NCI-H460 (cell line): ENCODE data around the gene MAPKAPK3. TPM values are rescaled to one million over a fixed set of nuclear protein-coding genes. Genes with fewer than 3 reads are reported as not detected.

Experiments
- DNase-seq: peaks from one replicate; pipeline ENCODE4 v3.0.0-alpha.2; 2016; ENCODE audit warnings: low read depth; ENCODE audit errors: extremely low read depth
- total RNA-seq: library from RNA; depleted of rRNA; stranded (reverse); fragments of >200 nt; shearing (Covaris generic); gene quantifications from 2 replicates; pipeline ENCODE4 v1.2.3, GENCODE V29; 2014

The MAPKAPK3 gene
- total RNA-seq, 1 experiment from 2014 or later = 31.6 TPM

DNA sequence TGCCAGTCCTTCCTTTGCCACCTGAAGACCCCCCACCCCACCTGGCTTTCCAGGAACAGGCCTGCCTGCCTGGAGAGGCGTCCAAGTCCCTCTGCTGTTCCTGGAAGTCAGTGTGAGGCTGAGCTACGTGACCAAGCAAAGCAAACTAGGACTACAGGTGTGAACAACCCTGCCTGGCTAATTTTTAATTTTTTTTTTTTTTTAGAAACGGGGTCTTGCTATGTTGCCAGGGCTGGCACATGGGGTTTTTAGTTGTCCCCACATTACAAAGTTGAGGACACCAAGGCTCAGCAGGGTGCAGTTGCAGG lies 30.2 kb upstream of the MAPKAPK3 start:
- no peak for DNase-seq

DNA sequence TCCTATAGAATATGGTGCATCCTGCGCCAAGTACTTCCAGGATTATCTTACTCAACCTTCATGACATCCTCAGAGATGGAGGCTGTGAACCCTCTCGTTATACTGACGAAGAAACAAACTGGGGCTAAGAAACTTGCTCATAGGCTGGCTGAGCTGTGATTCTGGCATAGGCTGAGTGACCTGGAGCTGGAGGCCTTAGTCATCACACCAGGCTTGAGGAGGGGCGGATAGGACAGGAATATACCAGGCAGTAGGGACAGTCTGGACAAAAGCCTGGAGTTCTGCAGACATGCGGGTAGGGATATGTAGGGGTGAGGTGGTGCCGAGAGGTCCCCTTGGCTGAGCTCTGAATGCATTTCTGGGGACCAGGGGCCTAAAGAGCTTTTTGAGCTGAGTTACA lies 29.6 kb upstream of the MAPKAPK3 start:
- no peak for DNase-seq

DNA sequence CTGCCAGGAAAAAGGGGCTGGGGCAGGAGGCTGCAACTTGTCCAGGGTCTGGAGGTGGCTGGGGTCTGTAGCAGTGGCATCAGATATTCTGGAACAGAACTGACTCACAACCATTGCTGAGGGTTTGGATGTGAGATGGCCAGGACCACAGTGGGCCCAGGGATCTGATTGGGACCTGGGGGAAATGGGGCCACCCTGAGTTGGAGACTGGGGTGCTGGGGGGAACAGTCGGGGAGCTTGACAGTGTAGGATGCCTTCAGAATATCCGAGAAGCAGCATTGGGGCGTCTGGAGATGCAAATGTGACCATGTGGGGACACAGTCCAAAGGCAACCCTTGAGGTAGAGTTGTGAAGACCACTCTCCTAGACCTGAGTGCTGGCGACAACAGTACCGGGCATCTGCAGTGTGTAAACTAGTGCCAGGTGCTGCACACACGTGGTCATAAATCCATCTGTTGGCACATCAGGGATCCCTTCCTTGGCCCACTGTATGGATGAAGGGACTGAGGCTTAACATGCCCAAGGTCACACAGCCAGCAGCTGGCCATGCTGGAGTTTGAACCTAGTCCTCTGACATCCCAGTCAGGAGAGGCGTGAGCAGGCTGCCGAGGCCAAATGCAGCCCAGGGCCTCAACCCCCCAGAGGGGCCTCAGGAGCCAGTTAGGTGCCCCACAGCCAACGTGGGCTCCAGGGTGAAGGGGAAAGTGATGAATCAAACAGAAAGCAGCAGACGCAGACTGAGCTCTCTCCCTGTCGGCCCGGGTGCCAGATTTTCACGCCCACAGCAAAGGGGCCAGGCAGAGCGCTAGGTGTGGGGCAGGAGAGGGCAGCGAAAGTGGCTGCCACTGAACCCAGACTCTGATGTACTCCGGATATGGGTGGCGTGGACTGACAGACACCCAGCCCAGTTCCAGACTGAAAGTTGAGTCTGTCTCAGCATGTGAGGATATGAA lies 28.9 kb upstream of the MAPKAPK3 start:
- no peak for DNase-seq

DNA sequence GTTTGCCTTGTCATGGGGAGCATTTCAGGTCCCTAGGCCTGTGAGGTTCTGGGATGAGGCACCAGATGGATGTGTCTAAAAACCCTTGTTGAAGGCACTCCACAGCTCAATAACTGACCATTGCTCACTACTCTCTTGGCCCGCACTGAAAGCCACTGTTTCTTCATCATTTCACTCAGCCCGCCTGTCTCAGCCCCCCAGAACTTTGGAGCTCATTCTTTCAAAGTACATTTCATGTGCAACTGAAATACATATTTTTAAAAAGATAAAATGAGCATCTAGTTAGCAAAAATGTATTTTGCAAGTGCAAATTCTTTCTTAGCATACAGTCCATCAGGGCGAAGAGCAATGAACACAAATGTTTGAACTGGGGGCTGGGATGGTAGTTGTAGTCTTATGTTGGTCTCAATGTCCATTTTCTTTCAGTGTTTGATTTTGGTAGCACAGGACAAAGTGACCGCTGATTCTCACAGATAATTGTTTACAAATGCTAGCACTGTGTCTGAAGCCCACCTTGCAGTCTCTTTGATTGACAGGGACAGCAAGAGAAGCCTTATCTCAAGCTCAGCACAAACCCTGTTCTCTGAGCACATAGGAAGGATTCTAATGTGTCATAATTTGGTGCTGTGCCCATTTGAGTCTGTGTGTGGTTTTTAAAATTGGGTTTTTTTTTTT lies 28.1 kb upstream of the MAPKAPK3 start:
- DNase-seq = no peak

DNA sequence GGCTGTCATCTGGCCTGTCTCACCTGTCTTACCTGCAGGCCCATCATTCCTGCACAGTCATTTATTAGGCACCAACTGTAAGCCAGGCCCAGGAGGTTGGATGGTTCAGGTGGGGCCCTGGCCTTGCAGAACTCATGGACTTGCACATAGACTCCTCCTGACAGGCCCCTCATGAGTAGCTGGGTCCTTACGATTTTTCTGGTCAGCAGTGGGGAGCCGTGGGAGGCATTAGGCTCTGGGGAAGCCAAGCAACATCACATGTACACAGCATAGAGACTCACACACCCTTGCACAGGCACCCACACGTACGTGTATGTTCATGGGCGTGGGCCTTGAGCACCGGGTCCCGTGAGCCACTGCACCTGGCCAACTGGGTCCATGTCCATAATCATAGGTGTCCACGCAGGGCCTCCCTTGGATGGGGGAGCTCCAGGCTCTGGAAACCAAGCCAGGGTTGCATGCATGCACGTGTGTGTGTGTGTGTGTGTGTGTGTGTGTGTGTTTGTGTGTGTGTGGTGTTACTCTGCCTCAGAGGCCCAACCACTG lies 25.7 kb upstream of the MAPKAPK3 start:
- no peak for DNase-seq

DNA sequence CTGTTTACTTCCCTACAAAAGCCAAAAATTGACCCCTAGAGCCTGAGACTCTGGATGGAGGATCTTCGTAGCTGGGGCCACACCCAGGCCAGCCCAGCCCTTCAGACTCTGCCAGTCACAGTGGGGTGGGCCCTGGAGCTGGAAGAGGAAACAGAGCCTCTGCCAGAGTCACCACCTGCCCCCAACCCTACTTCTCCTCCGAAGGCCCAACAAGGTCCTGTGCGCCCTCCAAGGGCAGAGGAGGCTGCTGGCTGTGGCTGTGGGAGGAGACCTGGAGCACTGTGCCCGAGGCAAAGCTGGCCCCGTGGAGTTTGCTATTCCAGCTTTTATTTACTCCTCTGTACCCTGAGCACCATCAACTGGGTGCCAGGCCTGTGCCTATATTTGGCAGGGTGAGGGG lies 24.4 kb upstream of the MAPKAPK3 start:
- no peak for DNase-seq

DNA sequence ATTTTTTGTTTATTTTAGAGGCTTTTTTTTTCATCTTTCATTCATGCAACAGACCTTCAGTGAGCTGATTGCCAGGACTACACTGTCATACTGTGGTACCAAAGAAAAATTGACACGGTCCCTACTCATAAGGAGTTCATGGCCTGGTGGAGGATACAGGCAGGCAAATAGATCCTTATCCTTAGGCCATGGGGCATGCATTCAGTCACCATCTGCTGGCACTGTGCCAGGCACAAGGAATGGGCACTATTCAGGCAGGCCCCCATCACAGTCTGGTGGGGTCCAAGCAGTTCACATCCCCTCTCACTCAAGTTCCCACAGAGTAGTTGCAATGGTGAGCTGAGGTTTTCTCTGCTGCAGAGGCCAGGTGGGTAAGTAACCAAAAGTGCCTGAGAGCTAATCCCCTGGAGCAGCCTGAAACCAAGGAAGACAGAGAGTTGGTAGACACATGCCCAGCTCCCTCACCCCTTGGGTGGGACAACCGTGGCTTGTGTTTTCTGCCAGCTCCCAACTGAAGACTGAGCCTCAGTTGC lies 22.6 kb upstream of the MAPKAPK3 start:
- no peak for DNase-seq

DNA sequence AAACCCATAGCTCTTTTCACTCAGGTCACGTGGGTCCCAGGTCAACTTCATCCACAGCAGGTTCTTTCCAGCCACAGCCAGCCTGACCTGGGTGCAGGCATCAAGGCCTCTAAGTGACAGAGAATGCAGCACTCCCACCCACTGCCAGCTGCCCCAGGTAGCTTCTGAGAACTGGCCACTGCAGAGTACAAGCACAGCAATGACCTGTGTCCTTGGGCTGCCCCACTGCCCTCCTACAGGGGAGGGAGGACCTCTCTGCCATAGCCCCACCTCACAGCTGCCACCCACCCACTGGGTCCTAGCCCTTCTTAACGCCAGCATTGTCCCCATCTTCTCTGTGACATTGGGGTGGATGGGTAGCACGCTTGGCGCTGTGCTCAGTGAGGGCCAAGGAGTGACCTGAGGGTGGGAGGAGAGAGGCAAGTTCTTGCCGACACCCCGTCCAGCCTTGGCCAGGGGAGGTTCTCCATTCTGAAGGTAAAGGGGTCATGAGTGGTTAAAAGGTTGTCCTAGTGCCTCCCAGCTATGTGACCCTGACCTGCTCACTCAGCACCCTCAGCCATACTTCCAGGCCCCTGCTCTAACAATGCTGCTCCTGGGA lies 17.7 kb upstream of the MAPKAPK3 start:
- no peak for DNase-seq

DNA sequence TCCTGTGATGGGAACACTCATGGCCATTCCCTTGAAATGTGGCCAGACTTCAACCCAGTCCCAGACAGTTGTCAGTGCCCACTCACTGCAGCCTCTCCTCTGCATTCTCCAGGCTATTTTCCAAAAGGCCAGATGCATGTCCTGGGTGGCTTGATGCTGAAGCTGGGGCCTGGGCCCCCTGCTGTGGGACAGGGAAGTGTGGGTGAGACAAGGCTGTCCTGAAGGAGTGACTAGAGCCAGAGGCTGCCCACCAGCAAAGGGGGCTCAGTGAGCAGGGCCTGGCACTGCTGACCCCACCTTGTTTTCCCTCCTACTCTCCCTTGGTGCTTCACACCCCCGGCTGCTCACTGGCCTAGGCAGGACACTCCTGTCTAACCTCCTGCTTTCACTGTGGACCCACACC lies 17.2 kb upstream of the MAPKAPK3 start:
- DNase-seq = no peak

DNA sequence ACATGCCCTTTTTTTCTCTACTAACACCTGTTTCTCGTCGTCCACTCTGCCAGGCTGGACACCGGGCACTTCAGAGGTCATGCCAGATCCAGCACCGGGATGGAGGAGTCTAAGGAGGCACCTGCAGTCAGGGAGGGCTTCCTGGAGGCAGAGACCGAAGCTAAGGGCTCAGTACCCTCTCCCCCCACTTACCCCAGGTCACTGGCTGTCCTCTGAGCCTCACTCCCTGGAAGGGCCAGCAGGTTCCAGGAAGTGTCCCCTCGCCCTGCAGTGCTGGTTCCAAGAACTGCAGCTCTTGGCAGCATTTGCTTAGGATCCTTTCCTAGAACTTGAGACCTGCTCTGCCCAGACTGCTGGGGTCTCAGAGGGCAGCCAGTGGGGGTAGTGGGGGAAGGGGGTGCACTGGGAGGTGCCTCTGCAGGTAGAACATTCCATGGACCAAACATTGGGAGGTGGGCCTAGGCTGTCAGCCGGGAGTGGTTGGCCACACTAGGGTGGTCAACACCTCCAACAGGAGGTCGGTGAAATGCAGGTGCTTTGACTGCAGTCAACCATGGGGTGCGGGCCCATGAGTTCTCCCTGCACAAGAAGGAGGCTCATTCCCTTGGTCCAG lies 16.7 kb upstream of the MAPKAPK3 start:
- DNase-seq = no peak

DNA sequence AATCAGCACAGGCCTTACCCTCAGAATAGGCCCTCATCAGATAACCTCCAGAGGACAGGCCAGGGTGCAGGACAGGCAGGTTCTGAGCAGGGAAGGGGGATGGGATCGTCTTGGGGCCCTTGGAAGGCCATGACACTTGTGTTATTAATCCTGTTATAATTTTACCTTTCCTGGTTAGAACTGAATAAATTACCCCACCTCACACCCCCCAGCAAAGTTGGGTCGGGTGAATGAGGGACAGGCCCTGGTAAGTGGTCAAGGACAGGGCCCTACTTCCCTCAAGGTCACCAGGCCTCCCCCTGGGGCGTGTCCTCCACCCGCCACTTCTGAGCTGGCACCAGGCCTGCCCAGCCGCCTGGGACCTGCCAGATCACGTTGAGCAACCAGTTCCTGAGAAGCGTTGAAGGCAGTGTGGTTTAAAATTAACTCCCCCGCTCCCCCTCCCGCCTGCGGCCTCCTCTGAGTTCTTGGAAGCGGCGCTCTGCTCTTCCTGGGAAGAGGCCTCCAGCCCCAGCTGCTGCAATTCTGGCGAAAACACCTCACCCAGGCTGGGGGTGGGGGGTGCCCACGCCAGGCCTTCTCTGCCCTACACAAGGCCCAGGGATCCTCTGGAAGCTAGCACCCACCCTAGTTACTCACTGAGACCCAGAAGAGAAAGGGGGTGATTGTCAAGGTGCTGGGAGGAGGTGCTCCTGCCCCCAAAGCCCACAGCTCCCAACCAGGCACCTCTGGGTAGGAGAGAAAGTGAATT lies 15.9 kb upstream of the MAPKAPK3 start:
- peak; percentile 57 for DNase-seq

DNA sequence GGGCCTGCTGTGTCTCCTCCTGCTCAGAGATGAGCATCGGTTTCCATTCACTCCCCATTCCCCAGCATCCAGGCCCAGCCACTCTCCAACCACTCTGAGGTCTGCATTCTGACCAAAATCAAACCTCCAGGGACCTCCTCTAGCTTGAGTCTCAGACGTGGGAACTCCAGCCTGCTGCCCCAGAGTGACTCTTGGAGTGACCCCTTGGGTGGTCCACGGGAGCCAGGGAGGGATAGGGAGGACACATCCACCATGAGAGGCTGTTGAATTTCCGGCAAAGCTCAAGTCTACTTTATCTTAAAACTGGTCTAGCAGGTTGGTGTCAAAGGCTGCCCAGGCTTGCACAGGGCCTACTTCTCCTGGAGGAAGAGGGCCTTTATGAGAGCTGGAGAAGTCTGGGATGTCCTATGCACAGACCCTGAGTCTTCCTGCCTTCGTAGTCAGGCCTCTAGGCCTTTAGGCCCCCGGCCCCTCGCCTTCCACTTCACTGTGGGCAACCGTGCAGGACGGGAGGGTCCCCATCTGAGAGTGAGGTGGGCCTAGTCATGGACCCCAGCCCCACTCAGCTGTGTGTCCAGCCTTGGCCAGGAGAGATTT lies 14.3 kb upstream of the MAPKAPK3 start:
- no peak for DNase-seq

DNA sequence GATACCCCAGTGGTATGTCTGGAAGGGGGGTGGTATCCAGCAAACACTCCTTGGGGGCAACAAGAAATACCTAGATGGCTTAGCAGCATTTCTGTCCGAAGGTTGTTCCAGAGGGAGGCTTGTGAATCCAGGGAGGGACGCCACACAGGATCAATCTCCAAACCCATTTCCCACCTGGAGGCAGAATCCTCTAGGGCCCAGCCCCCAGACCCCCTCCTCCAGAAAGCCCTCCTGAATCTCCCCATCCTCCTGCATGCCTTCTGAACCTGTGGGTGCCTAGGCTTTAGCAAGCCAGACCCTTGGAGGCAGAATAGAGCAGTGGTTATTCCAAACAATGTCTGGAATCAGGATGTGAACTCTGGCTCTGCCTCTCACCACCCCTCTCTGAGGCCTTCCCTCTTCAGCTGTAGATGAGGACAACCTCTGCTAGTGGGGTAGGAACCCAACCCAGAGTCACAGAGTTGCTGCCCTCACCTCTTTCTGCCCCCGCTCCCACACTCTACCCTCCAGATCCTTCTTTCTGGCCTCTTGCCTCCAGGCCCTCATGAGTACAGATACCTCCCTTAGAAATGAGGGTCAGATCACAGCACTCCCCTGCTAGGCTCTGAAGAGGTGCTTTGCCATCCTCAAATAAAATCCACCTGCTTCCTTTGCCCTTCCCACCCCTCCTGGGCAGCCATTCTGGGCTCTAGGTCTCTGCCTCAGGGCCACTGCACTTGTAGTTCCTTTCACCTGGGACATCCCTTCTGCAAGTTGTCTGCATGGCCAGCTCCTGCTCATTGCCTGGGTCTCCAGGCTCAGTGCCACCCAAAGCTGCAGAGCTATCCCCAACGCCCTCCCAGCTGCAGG lies 13.5 kb upstream of the MAPKAPK3 start:
- no peak for DNase-seq

DNA sequence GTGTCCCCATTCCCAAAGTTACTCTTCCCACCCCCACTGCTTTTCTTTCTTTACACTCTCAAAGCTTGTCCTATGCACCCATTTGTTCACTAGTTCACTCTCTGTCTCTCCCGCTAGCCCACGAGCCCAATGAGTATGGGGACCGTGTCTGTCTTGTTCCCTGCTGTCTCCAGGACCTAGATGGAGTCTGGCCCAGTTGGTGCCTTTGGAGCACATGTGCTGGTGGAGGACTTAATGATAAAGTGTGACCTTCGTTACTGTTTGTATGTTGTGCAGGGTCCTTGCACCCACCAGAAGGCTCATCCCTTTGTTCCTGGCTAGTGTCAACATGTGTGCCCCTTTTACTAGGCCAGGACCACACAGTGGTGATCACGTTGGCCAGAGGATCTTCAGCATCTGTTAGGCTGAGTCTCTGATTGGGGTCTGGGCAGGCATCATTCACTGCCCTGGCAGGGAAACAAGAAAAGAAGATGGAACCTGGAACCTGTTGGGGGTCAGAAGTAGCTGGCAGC lies 12.8 kb upstream of the MAPKAPK3 start:
- DNase-seq = no peak

DNA sequence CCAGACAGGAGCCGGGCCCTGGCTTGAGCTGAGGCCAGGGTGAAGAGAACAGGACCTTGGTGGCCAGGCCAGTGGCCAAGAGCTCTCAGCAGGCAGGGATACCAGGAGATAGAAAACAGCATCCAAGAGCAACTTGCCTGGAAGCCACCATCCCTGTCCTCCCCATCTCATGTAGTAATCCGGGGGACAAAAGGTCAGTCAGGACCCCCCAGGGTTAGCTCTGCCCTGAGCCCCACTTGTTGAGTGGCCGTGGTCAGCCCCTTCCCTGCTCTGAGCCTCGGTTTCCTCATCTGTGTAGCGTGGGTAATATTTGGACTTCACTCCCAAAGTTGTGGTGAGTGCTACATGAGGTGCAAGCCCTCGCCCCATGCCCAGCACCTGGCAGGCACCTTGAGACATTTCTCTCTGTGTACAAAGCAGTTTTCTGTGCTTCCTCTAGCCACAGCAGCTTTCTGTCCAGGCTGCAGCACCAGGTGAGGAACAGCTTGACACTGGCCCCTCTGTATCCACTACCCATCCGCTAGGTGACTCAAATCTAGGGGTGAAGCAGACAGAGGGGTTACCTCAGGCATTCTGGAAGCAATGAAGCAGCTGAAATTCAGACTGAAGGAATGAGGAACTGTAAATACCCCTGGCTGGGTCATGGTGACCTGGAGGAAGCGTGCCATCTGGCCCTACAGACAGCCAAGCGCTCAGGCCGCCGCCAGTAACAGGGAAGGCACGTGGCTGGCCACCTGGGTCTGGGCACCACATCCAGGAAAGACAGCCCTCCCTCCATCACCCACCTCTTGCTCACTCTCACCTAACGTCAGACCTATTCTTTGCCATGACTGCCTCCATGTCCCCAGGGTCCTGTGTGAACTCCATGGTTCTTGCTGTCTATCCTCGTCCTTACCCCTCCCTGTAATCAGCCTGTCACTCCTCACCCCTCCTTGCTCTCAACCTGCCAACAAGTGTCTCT lies 12.0 kb upstream of the MAPKAPK3 start:
- no peak for DNase-seq

DNA sequence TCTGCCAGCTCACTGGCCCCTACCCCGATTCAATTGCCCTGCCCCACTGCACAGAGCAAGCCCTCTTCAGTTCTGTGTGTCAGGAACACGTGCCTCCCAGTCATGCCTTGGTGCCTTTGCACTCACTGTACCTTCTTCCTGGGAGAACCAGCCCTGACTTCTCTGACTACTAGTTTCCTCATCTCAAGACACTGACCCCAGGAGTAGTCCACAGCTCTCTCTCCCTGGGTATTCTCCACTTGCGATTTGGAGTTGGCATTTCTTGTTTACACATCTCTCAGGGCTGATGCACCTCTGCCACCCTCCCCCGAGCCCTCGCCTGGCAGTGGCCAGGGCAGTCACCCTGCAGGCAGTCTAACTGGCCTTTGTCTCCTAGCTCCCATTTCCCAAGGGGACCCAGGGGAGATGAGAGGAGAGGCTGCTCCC lies 11.0 kb upstream of the MAPKAPK3 start:
- no peak for DNase-seq

DNA sequence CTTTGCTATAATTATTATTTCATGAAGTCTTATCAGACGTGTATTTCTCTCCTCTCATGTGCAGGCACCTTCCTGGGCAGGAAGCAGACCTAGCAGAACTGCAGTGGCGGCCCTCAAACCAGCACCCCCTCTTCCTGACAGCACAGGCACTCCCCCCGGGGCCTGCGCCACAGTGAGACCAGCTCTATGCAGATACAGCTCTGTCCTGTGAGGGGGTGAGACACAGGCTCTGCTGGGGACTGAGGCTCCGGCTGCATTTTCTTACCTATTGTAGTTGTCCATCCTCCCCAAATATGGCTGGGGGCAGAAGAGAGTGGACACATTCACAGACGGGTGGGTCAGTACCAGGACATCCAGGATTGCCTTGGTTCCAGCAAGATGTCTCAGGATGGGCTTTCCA lies 10.4 kb upstream of the MAPKAPK3 start:
- DNase-seq = no peak
